22Rv1 (cell line): ENCODE results near the gene PRKCE.

Experiments used
- CTCF ChIP-seq: fragments of 450-650 bp; IDR thresholded peaks from 2 replicates; pipeline ENCODE4 v1.5.1; 2017; ENCODE audit warnings: mild to moderate bottlenecking
- ZFX ChIP-seq: fragments of 450-650 bp; IDR thresholded peaks from 2 replicates; pipeline ENCODE4 v1.6.1; 2017; ENCODE audit warnings: antibody characterized with exemption, borderline replicate concordance

- TF ChIP-seq CTCF (no peak), ZFX (no peak)
Measured at GRCh38 chr2:45938649-45939511, 287.4 kb downstream of the PRKCE start.
